Left lung (tissue), 10 donors: ENCODE data around the gene RANBP17. TPM values are rescaled to one million over a fixed set of nuclear protein-coding genes. Genes with fewer than 3 reads are reported as not detected.

Experiments
- ATAC-seq: fragments of 200-7000 bp; cut with Tn5 transposase; one replicate; pipeline ENCODE4 v1.9.1; 2020; ENCODE audit warnings: moderate library complexity
- DNase-seq, 4 donors: peaks; one replicate each; pipeline ENCODE4 v3.0.0-alpha.2; 2013 to 2020
- H3K27ac ChIP-seq, 2 donors: fragments of 200-600 bp; sonication (generic) in 1 of 2; one replicate each; pipeline versions ENCODE4 v1.5.0 to v1.8.0; 2020 to 2021
- H3K27me3 ChIP-seq, 2 donors: fragments of 200-600 bp; sonication (generic) in 1 of 2; one replicate each; pipeline versions ENCODE4 v1.5.0 to v1.8.0; 2020 to 2021
- H3K36me3 ChIP-seq, 2 donors: fragments of 200-600 bp; sonication (generic) in 1 of 2; one replicate each; pipeline versions ENCODE4 v1.5.0 to v1.8.0; 2020 to 2021
- H3K4me1 ChIP-seq, 2 donors: fragments of 200-600 bp; one replicate each; pipeline ENCODE4 v1.8.0; 2021
- H3K4me3 ChIP-seq, 2 donors: fragments of 200-600 bp; sonication (generic) in 1 of 2; one replicate each; pipeline versions ENCODE4 v1.5.0 to v1.8.0; 2020 to 2021; ENCODE audit warnings: mild to moderate bottlenecking in 1 of 2
- H3K9me3 ChIP-seq, 2 donors: fragments of 200-600 bp; sonication (generic) in 1 of 2; one replicate each; pipeline versions ENCODE4 v1.5.0 to v1.8.0; 2020 to 2021
- intact Hi-C, 2 donors: fragments of 100-400 bp; cut with DNase I; formaldehyde crosslinking; loops; one replicate each; pipeline versions ENCODE4 v1.11.2 to v1.14.2; 2022
- polyA plus RNA-seq, 6 donors: library from polyadenylated mRNA; unstranded; fragments of 120-200 nt; gene quantifications; one replicate each; pipeline ENCODE4 v1.2.1, GENCODE V29; 2013; ENCODE audit not compliant: insufficient read length in 6 of 6
- total RNA-seq, 2 donors: library from RNA; stranded (reverse); fragmentation: NEBNext Ultra II Directional; extraction: Animal tissue kit (Norgen Biotek cat#: 25700); gene quantifications; one replicate each; pipeline ENCODE4 v1.2.1, GENCODE V29; 2021
- TF ChIP-seq, protein P1 (sequence below), 2 donors: fragments of 200-600 bp; sonication (generic) in 1 of 2; IDR thresholded peaks; one replicate each; pipeline versions ENCODE4 v1.5.0 to v1.8.0; 2021; ENCODE audit warnings: antibody characterized with exemption in 2 of 2
- donor health status: DM: no; HTN: yes; CAD: no.
- donor health status: DM: no; HTN: no; CAD: no.

The RANBP17 gene
- total and polyA plus RNA-seq, 8 donors = 17.0 to 44.5 (median 33.7) TPM

DNA sequence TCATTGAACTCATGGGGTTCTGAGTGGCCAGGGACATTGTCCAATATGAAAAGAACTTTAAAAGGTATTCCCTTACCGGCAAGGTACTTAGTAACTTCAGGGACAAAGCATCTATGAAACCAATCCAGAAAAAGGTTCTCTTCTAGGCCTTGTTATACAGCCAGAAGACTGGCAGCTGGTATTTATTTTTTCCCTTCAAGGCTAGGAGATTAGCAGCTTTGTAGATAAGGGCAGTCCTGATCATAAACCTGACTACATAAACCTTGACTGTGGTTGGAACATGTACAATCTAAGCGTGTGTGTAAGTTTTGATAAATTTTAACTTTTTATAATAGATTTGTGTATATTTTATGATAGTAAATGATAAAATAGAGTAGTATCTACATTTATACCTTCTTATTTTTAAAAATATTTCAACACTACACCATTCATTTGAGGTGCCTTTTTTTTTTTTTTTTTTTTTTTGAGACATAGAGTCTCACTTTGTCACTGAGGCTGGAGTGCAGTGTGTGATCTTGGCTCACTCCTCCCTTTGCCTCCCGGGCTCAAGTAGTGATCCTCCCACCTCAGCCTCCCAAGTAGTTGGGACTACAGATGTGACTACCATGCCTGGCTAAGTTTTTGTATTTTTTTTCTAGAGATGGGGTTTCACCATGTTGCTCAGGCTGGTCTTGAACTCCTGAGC lies 24.5 kb downstream of the RANBP17 start:
- TF ChIP-seq, protein P1, sequence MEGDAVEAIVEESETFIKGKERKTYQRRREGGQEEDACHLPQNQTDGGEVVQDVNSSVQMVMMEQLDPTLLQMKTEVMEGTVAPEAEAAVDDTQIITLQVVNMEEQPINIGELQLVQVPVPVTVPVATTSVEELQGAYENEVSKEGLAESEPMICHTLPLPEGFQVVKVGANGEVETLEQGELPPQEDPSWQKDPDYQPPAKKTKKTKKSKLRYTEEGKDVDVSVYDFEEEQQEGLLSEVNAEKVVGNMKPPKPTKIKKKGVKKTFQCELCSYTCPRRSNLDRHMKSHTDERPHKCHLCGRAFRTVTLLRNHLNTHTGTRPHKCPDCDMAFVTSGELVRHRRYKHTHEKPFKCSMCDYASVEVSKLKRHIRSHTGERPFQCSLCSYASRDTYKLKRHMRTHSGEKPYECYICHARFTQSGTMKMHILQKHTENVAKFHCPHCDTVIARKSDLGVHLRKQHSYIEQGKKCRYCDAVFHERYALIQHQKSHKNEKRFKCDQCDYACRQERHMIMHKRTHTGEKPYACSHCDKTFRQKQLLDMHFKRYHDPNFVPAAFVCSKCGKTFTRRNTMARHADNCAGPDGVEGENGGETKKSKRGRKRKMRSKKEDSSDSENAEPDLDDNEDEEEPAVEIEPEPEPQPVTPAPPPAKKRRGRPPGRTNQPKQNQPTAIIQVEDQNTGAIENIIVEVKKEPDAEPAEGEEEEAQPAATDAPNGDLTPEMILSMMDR (IDR thresholded peaks at IDR 0.05) = no peak
- H3K36me3 ChIP-seq = no peaks in the 10 kb centered on the region
- no peak overlapping the region for H3K27ac ChIP-seq
- ATAC-seq (peak; percentile 50), DNase-seq (no peak)
- H3K4me1 ChIP-seq = peaks cover 0 to 5% of the 10 kb centered on the region in 2 donors
- no peak overlapping the region for H3K4me3 ChIP-seq
- H3K27me3 ChIP-seq = no peaks in the 10 kb centered on the region
- H3K9me3 ChIP-seq = no peaks in the 10 kb centered on the region
- intact Hi-C loops = no loop called here

DNA sequence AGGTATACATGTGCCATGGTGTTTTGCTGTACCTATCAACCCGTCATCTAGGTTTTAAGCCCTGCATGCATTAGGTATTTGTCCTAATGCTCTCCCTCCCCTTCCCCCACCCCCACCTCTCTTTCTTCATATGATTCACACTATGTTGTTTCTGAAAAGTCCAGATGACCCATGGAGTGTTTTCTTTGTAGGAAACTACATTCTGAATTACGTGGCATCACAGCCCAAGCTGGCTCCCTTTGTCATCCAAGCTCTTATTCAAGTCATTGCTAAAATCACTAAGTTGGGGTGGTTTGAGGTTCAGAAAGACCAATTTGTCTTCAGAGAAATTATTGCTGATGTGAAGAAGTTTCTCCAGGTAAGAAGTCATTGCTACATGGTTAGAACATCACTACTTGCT lies 30.4 kb downstream of the RANBP17 start:
- DNase-seq = no peak
- no peaks in the 10 kb centered on the region for H3K27me3 ChIP-seq
- H3K36me3 ChIP-seq = no peaks in the 10 kb centered on the region

DNA sequence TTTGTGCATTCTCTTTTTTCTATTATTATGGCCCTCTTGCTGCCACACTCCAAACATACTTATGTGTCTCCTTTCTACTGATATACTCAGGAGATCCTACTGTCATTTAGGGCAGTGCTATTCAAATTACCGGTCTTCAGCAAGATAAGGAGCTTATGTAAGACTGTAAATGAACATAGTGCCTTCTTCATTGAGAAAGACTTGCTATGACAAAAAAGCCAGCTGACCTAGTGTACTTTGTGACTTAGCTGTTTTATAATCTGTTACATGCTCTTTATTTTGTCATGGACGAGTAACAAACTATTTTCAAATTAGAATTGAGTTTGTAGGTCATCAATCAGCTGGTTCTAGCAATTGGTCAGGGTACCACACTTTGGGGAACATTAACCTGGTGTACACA lies 32.8 kb downstream of the RANBP17 start:
- no peak for ATAC-seq
- TF ChIP-seq, protein P1 (IDR thresholded peaks at IDR 0.05) = no peak
- H3K4me1 ChIP-seq = no peaks in the 10 kb centered on the region
- no peaks in the 10 kb centered on the region for H3K36me3 ChIP-seq
- intact Hi-C loops = no loop called here
- DNase-seq = no peak
- no peak overlapping the region for H3K27ac ChIP-seq
- no peaks in the 10 kb centered on the region for H3K9me3 ChIP-seq
- H3K4me3 ChIP-seq = no peak overlapping the region
- H3K27me3 ChIP-seq = no peaks in the 10 kb centered on the region

More for the DNA sequence above, 30.4 kb downstream of the RANBP17 start:
- no peak for ATAC-seq
- TF ChIP-seq, protein P1 (IDR thresholded peaks at IDR 0.05) = no peak
- Histone ChIP-seq H3K27ac (no peak overlapping the region), H3K4me3 (no peak overlapping the region), H3K4me1 (no peaks in the 10 kb centered on the region), H3K9me3 (no peaks in the 10 kb centered on the region)
- intact Hi-C loops = no loop called here

DNA sequence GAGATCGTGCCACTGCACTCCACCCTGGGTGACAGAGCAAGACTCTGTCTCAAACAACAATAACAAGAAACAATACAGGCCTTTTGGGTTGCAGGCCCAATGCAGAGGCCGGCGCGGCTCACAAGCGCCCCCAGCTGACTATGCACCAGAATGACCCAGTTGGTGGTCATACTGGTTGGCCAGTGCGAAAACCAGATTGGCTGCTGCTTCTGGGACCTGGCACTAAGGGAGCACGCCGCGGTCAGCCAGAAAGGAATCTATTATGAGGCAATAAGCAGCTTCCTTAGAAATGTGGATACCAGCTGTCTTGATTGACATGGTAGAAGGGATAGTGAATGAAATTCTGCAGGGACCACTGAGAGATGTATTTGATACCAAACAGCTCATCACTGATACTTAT lies 35.0 kb downstream of the RANBP17 start:
- no peak overlapping the region for H3K27ac ChIP-seq
- H3K9me3 ChIP-seq = peaks cover 0 to 2% of the 10 kb centered on the region in 2 donors
- DNase-seq (peak in 1 of 4 donors; percentile 62), ATAC-seq (peak; percentile 77)
- no peaks in the 10 kb centered on the region for H3K27me3 ChIP-seq
- no peak overlapping the region for H3K4me3 ChIP-seq
- intact Hi-C loops = no loop called here
- TF ChIP-seq, protein P1 (IDR thresholded peaks at IDR 0.05) = peak in 1 of 2 donors; percentile 31
- no peaks in the 10 kb centered on the region for H3K4me1 ChIP-seq
- no peaks in the 10 kb centered on the region for H3K36me3 ChIP-seq

DNA sequence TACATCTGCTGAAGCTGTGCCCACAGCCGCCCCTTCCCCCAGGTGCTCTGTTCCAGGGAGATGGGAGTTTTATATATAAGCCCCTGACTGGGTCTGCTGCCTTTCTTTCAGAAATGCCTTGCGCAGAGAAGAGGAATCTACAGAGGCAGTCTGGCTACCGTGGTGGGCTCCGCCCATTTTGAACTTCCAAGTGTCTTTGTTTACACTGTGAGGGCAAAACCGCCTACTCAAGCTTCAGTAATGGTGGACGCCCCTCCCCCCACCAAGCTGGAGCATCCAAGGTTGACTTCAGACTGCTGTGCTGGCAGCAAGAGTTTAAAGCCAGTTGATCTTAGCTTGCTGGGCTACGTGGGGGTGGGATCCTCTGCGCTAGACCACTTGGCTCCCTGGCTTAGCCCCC lies 41.3 kb downstream of the RANBP17 start:
- DNase-seq (peak in 1 of 4 donors; percentile 43), ATAC-seq (no peak)
- TF ChIP-seq, protein P1 (IDR thresholded peaks at IDR 0.05) = no peak
- no peaks in the 10 kb centered on the region for H3K27me3 ChIP-seq
- peaks cover 0 to 2% of the 10 kb centered on the region in 2 donors for H3K9me3 ChIP-seq
- H3K4me1 ChIP-seq = no peaks in the 10 kb centered on the region
- intact Hi-C loops = no loop called here
- no peak overlapping the region for H3K4me3 ChIP-seq
- H3K36me3 ChIP-seq = no peaks in the 10 kb centered on the region
- no peak overlapping the region for H3K27ac ChIP-seq
